Esophagus squamous epithelium (tissue), 4 donors: Measurements from ENCODE around the gene TIGD3.

Source experiments
- CTCF ChIP-seq, 6 experiments: fragments of 450-650 bp in 4 of 6; fragments of 200-600 bp in 2 of 6; sonication (generic) in 2 of 6; IDR thresholded peaks; one replicate each; pipeline ENCODE4 v1.5.1; 2016 to 2019; ENCODE audit warnings: antibody characterized with exemption in 6 of 6, mild to moderate bottlenecking in 4 of 6, moderate library complexity in 4 of 6
- POLR2A ChIP-seq, 4 donors: fragments of 450-650 bp; IDR thresholded peaks; one replicate each; pipeline ENCODE4 v1.6.1; 2017; ENCODE audit warnings: antibody characterized with exemption in 4 of 4, mild to moderate bottlenecking in 4 of 4, moderate library complexity in 3 of 4

GRCh38 chr11:65310736-65311135 is 43.8 kb upstream of the TIGD3 start:
- TF ChIP-seq CTCF (IDR thresholded peaks at IDR 0.05), result no peak
- TF ChIP-seq POLR2A (IDR thresholded peaks at IDR 0.05), result no peak
